ENCODE measurements around the gene PSKH1. TPM values are rescaled to one million over a fixed set of nuclear protein-coding genes. Genes with fewer than 3 reads are reported as not detected.

PSKH1 gene
- total and polyA plus RNA-seq, 3 donors from 2014 or later, result 47.7 to 66.8 (median 50.5) TPM

DNA sequence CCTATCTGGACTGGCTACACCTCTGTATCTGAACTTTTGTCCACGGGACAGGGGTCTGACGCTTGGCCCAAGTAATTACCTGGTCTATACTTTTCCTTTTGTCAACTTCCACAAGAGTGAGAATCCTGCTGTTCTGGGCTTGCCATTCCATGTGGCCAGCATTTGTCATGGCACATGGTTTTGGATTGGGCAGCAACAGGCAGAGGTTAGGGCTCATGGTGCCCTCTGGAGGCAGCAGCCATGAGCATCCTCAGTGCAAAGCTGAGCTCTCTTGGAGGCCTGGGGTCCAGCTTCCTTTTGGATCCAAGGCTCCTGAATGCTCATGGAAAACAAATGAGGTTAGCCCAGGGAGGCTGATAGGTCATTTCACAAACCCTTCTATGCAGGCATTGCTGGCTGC lies 27.7 kb upstream of the PSKH1 start:
- TF ChIP-seq, protein P1, sequence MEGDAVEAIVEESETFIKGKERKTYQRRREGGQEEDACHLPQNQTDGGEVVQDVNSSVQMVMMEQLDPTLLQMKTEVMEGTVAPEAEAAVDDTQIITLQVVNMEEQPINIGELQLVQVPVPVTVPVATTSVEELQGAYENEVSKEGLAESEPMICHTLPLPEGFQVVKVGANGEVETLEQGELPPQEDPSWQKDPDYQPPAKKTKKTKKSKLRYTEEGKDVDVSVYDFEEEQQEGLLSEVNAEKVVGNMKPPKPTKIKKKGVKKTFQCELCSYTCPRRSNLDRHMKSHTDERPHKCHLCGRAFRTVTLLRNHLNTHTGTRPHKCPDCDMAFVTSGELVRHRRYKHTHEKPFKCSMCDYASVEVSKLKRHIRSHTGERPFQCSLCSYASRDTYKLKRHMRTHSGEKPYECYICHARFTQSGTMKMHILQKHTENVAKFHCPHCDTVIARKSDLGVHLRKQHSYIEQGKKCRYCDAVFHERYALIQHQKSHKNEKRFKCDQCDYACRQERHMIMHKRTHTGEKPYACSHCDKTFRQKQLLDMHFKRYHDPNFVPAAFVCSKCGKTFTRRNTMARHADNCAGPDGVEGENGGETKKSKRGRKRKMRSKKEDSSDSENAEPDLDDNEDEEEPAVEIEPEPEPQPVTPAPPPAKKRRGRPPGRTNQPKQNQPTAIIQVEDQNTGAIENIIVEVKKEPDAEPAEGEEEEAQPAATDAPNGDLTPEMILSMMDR (IDR thresholded peaks at IDR 0.05), result no peak
- TF ChIP-seq POLR2A (IDR thresholded peaks at IDR 0.05), result no peak
- peaks cover 25% of the 10 kb centered on the region for H3K4me1 ChIP-seq
- H3K27me3 ChIP-seq, result no peaks in the 10 kb centered on the region
- WGBS, 2 donors, result 90% methylated on average over 2 of the region's 2 CpGs
- no peaks in the 10 kb centered on the region for H3K36me3 ChIP-seq (ENCODE audit: low read depth, missing control alignments)
- H3K9me3 ChIP-seq, result no peaks in the 10 kb centered on the region
- intact Hi-C loops (cut with DNase I; ENCODE audit: low total_unique reads), result no loop called here
- no peak overlapping the region for H3K27ac ChIP-seq
- H3K4me3 ChIP-seq, result no peak overlapping the region
- no peak for DNase-seq

DNA sequence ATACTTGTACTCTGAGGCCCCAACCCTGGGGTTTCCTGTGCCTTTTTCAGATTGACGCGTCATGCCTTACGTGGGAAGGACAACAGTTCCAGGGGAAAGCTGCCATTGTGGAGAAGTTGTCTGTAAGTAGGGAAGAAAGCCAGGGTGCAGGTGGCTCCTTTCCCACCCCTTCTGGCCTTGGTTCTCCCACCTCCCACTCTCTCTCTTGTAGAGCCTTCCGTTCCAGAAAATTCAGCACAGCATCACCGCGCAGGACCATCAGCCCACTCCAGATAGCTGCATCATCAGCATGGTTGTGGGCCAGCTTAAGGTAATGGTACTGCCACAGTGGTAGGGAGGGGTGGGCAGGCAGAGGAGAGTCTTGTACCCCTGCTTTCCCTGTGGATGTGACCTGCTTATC lies 24.8 kb upstream of the PSKH1 start:
- Histone ChIP-seq H3K4me3 (no peak overlapping the region), H3K4me1 (peaks cover 13% of the 10 kb centered on the region), H3K36me3 (ENCODE audit: low read depth, missing control alignments) (no peaks in the 10 kb centered on the region), H3K9me3 (no peaks in the 10 kb centered on the region), H3K27me3 (no peaks in the 10 kb centered on the region), H3K27ac (no peak overlapping the region)
- WGBS, 2 donors, result 90 to 95% methylated on average over 6 of the region's 6 CpGs
- TF ChIP-seq, protein P1 (IDR thresholded peaks at IDR 0.05), result no peak
- no peak for TF ChIP-seq POLR2A (IDR thresholded peaks at IDR 0.05)
- DNase-seq, result no peak
- intact Hi-C loops (cut with DNase I; ENCODE audit: low total_unique reads), result no loop called here

GRCh38 chr16:67869653-67870052 lies 23.4 kb upstream of the PSKH1 start:
- TF ChIP-seq, protein P1 (IDR thresholded peaks at IDR 0.05), result no peak
- no peak for TF ChIP-seq POLR2A (IDR thresholded peaks at IDR 0.05)
- Histone ChIP-seq H3K27me3 (no peaks in the 10 kb centered on the region), H3K36me3 (ENCODE audit: low read depth, missing control alignments) (no peaks in the 10 kb centered on the region), H3K4me3 (no peak overlapping the region), H3K4me1 (peaks cover 16% of the 10 kb centered on the region), H3K27ac (no peak overlapping the region), H3K9me3 (no peaks in the 10 kb centered on the region)
- DNase-seq, result no peak
- WGBS, 2 donors, result 77 to 83% methylated on average over 7 of the region's 7 CpGs
- intact Hi-C loops (cut with DNase I; ENCODE audit: low total_unique reads), result no loop called here

- Histone ChIP-seq H3K27me3 (no peaks in the 10 kb centered on the region), H3K4me3 (no peak overlapping the region), H3K9me3 (no peaks in the 10 kb centered on the region), H3K36me3 (ENCODE audit: low read depth, missing control alignments) (no peaks in the 10 kb centered on the region), H3K4me1 (peaks cover 21% of the 10 kb centered on the region), H3K27ac (no peak overlapping the region)
- intact Hi-C loops (cut with DNase I; ENCODE audit: low total_unique reads), result no loop called here
- WGBS, 2 donors, result 64 to 65% methylated on average over 3 of the region's 3 CpGs
- DNase-seq, result no peak
- no peak for TF ChIP-seq POLR2A (IDR thresholded peaks at IDR 0.05)
- TF ChIP-seq, protein P1 (IDR thresholded peaks at IDR 0.05), result no peak
Measured at GRCh38 chr16:67871256-67871655, 21.8 kb upstream of the PSKH1 start.

DNA sequence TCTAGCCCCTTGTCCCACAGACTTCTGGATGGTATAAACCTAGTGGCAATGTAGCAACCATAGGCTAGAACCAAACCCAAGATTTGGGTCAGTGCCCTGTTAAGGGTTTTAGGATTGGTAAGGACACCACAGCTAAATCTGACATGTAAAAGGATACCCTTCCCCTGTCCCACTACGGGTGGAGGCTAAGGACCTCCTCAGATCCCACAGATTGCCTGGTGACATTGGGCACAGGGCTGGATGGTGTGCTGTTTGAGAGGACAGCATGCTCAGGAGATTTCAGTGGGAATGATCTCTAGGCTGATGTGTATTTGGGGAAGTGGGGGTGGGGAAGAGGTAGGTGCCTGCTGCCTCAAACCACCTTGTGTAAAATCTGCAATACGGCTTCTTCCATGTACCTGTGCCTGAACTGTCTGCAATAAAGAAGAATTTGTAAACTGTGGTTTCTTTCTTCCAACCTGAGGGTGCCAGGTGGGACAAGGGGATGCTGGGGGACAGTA lies 20.9 kb upstream of the PSKH1 start:
- peak overlapping the region in 1 of 2 donors; percentile 87 for H3K27ac ChIP-seq
- 46 to 47% methylated on average over 2 of the region's 2 CpGs for WGBS, 2 donors
- H3K27me3 ChIP-seq, result no peaks in the 10 kb centered on the region
- DNase-seq, result no peak
- intact Hi-C loops (cut with DNase I; ENCODE audit: low total_unique reads), result no loop called here
- peaks cover 21% of the 10 kb centered on the region for H3K4me1 ChIP-seq
- no peaks in the 10 kb centered on the region for H3K9me3 ChIP-seq
- TF ChIP-seq POLR2A (IDR thresholded peaks at IDR 0.05), result no peak
- H3K36me3 ChIP-seq (ENCODE audit: low read depth, missing control alignments), result no peaks in the 10 kb centered on the region
- peak overlapping the region in 1 of 2 donors; percentile 79 for H3K4me3 ChIP-seq

Measured in testis (tissue), 3 donors.